HFFc6 (cell line): Measurements from ENCODE around the gene CAPN5. TPM values are rescaled to one million over a fixed set of nuclear protein-coding genes. Genes with fewer than 3 reads are reported as not detected.

Experiments
- DNase-seq: peaks from one replicate; pipeline ENCODE4 v3.0.0-alpha.2; 2018
- H3K27ac Mint-ChIP-seq: 2 replicates; pipeline ENCODE4 v1.8.0; 2020; ENCODE audit warnings: mild to moderate bottlenecking, mixed read lengths
- H3K27me3 Mint-ChIP-seq: 2 replicates; pipeline ENCODE4 v1.8.0; 2021; ENCODE audit warnings: mild to moderate bottlenecking, moderate library complexity, mixed read lengths; ENCODE audit not compliant: insufficient read depth
- H3K36me3 Mint-ChIP-seq: 2 replicates; pipeline ENCODE4 v1.8.0; 2021; ENCODE audit warnings: low read depth, mixed read lengths
- H3K4me1 Mint-ChIP-seq: 2 replicates; pipeline ENCODE4 v1.8.0; 2020; ENCODE audit warnings: low read depth, mixed read lengths
- H3K4me3 Mint-ChIP-seq: 2 replicates; pipeline ENCODE4 v1.8.0; 2020; ENCODE audit warnings: mild to moderate bottlenecking, moderate library complexity, mixed read lengths
- H3K9me3 Mint-ChIP-seq: 2 replicates; pipeline ENCODE4 v1.8.0; 2020; ENCODE audit warnings: mild to moderate bottlenecking, mixed read lengths
- CTCF ChIP-seq: fragments of 200-600 bp; sonication (generic); IDR thresholded peaks from 2 replicates; pipeline ENCODE4 v1.5.0; 2021; ENCODE audit warnings: antibody characterized with exemption, mild to moderate bottlenecking
- total RNA-seq, 6 experiments: library from RNA; stranded (reverse); fragmentation: NEBNext Ultra II Directional; extraction: Animal tissue kit (Norgen Biotek cat#: 25700); gene quantifications; 2 replicates in 1 of 6; 3 replicates in 5 of 6; pipeline ENCODE4 v1.2.3, GENCODE V29; 2021

The CAPN5 gene
- total RNA-seq, 6 experiments from 2014 or later: 20.7 to 32.7 (median 29.0) TPM

- no peaks in the 10 kb centered on the region for H3K36me3 Mint-ChIP-seq
- H3K4me1 Mint-ChIP-seq: peaks cover 61% of the 10 kb centered on the region
- H3K4me3 Mint-ChIP-seq: no peak overlapping the region
- H3K27ac Mint-ChIP-seq: peak overlapping the region; percentile 13; the same call in 1 of the 2 replicates
- no peak for TF ChIP-seq CTCF
- H3K27me3 Mint-ChIP-seq: peaks cover 2% of the 10 kb centered on the region
- DNase-seq: no peak
- H3K9me3 Mint-ChIP-seq: no peaks in the 10 kb centered on the region
These were observed 44.1 kb downstream of the CAPN5 start for GRCh38 chr11:77110836-77111235.

GRCh38 chr11:77111277-77111676 lies 44.5 kb downstream of the CAPN5 start:
- no peak for TF ChIP-seq CTCF
- peaks cover 61% of the 10 kb centered on the region for H3K4me1 Mint-ChIP-seq

DNA sequence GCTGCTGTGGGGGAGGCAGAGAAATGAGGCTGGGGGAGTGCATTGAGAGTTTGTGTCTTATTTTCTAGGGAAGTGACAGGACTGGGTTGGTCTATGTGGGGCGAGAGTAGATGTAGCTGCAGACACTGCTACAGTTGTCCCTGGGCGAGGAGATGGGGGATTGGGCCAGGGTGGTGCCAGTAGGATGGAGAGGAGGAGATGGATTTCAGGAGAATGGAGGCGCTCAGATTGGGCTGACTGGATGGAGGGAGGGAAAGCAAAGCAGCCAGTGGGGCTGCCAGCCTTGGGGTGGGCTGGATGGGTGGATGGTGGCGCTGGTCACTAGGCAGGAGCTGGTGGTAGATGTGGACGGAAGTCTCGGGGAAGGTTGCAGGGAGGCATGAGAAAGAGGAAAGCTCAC lies 45.2 kb downstream of the CAPN5 start:
- Mint-ChIP-seq H3K27ac (no peak overlapping the region; the same call in 1 of the 2 replicates), H3K27me3 (peaks cover 3% of the 10 kb centered on the region), H3K36me3 (no peaks in the 10 kb centered on the region), H3K4me1 (peaks cover 61% of the 10 kb centered on the region), H3K9me3 (no peaks in the 10 kb centered on the region), H3K4me3 (no peak overlapping the region)
- no peak for DNase-seq
- no peak for TF ChIP-seq CTCF

More at GRCh38 chr11:77111277-77111676, 44.5 kb downstream of the CAPN5 start:
- H3K27ac Mint-ChIP-seq: peak overlapping the region; percentile 13; the same call in 1 of the 2 replicates
- no peaks in the 10 kb centered on the region for H3K9me3 Mint-ChIP-seq
- no peaks in the 10 kb centered on the region for H3K36me3 Mint-ChIP-seq
- H3K4me3 Mint-ChIP-seq: no peak overlapping the region
- peak; percentile 17 for DNase-seq
- H3K27me3 Mint-ChIP-seq: peaks cover 2% of the 10 kb centered on the region

GRCh38 chr11:77112641-77113381 lies 46.0 kb downstream of the CAPN5 start:
- peaks cover 52% of the 10 kb centered on the region for H3K4me1 Mint-ChIP-seq
- no peak for TF ChIP-seq CTCF
- no peak for DNase-seq
- no peak overlapping the region for H3K27ac Mint-ChIP-seq
- no peak overlapping the region for H3K4me3 Mint-ChIP-seq
- no peaks in the 10 kb centered on the region for H3K9me3 Mint-ChIP-seq
- no peaks in the 10 kb centered on the region for H3K36me3 Mint-ChIP-seq
- H3K27me3 Mint-ChIP-seq: peaks cover 3% of the 10 kb centered on the region

- Mint-ChIP-seq H3K36me3 (no peaks in the 10 kb centered on the region), H3K4me1 (peaks cover 45% of the 10 kb centered on the region), H3K27me3 (peaks cover 1% of the 10 kb centered on the region), H3K27ac (0 out of 2 replicates have a peak overlapping the region, but pooled peaks have one; percentile 5), H3K4me3 (no peak overlapping the region), H3K9me3 (no peaks in the 10 kb centered on the region)
- peak; percentile 35 for DNase-seq
- TF ChIP-seq CTCF: peak; percentile 87
These were observed 46.8 kb downstream of the CAPN5 start for GRCh38 chr11:77113382-77114088.
